DOHH2 (cell line): ENCODE data around the gene SPON1.
"Not testable (repeated sequence)": the region's sequence is repeated elsewhere in the genome, so short reads cannot be mapped to it uniquely, and the experiment has no call there.

Experiments
- H3F3A ChIP-seq: fragments of 200-600 bp; sonication (generic), shearing (Covaris generic); 2 replicates; pipeline ENCODE4 v1.6.0; 2016; ENCODE audit warnings: antibody characterized with exemption, mild to moderate bottlenecking; ENCODE audit not compliant: control insufficient read depth, insufficient read depth
- H3K27ac ChIP-seq: fragments of 200-600 bp; sonication (generic); 2 replicates; pipeline ENCODE4 v1.5.1; 2014; ENCODE audit warnings: low read depth, mild to moderate bottlenecking, low read length, moderate library complexity
- H3K27me3 ChIP-seq: fragments of 200-600 bp; sonication (generic); 2 replicates; pipeline ENCODE4 v1.6.1; 2014; ENCODE audit warnings: mild to moderate bottlenecking, low read length, mixed read lengths; ENCODE audit not compliant: control insufficient read depth
- H3K36me3 ChIP-seq: fragments of 200-600 bp; sonication (generic); 2 replicates; pipeline ENCODE4 v1.6.1; 2014; ENCODE audit warnings: mild to moderate bottlenecking, low read length, moderate library complexity, mixed read lengths; ENCODE audit not compliant: control insufficient read depth
- H3K4me1 ChIP-seq: fragments of 200-600 bp; sonication (generic); 2 replicates; pipeline ENCODE4 v1.6.1; 2014; ENCODE audit warnings: mild to moderate bottlenecking, low read length, mixed read lengths; ENCODE audit not compliant: control insufficient read depth
- H3K4me2 ChIP-seq: fragments of 200-600 bp; sonication (generic); 2 replicates; pipeline ENCODE4 v1.6.0; 2014; ENCODE audit warnings: mild to moderate bottlenecking, low read length, moderate library complexity
- H3K4me3 ChIP-seq: fragments of 200-600 bp; sonication (generic); 2 replicates; pipeline ENCODE4 v1.5.1; 2014; ENCODE audit warnings: mild to moderate bottlenecking, low read length, mixed read lengths
- H3K79me2 ChIP-seq: fragments of 200-600 bp; sonication (generic); 2 replicates; pipeline ENCODE4 v1.6.1; 2014; ENCODE audit warnings: mild to moderate bottlenecking, low read length, mixed read lengths; ENCODE audit not compliant: control insufficient read depth
- H3K9me2 ChIP-seq: fragments of 200-600 bp; sonication (generic); replicated peaks from 2 replicates; pipeline ENCODE4 v1.6.1; 2014; ENCODE audit warnings: mild to moderate bottlenecking, low read length, mixed read lengths; ENCODE audit not compliant: control insufficient read depth
- H3K9me3 ChIP-seq: fragments of 200-600 bp; sonication (generic); 2 replicates; pipeline ENCODE4 v1.6.1; 2014; ENCODE audit warnings: antibody characterized with exemption, low read length, mixed read lengths; ENCODE audit not compliant: control insufficient read depth, insufficient read depth
- H4K20me1 ChIP-seq: fragments of 200-600 bp; sonication (generic); 2 replicates; pipeline ENCODE4 v1.6.0; 2014; ENCODE audit warnings: low read depth, mild to moderate bottlenecking, antibody characterized with exemption, low read length, moderate library complexity; ENCODE audit not compliant: control insufficient read depth, insufficient read depth
- CTCF ChIP-seq: fragments of 200-600 bp; sonication (generic); IDR thresholded peaks from one replicate; pipeline ENCODE4 v1.5.1; 2014; ENCODE audit warnings: antibody characterized with exemption, mild to moderate bottlenecking, low read depth, low read length; ENCODE audit not compliant: poor library complexity, severe bottlenecking
- EZH2phosphoT487 ChIP-seq: fragments of 200-600 bp; sonication (generic); IDR thresholded peaks from 2 replicates; pipeline ENCODE4 v1.6.1; 2017; ENCODE audit warnings: borderline replicate concordance, mild to moderate bottlenecking, antibody characterized with exemption, low read length, moderate library complexity, mixed read lengths

SPON1 gene

GRCh38 chr11:13931356-13931755, 31.2 kb upstream of the SPON1 start:
- Histone ChIP-seq H3F3A (no peaks in the 10 kb centered on the region), H4K20me1 (no peaks in the 10 kb centered on the region), H3K4me1 (peaks cover 13% of the 10 kb centered on the region), H3K27me3 (no peaks in the 10 kb centered on the region), H3K9me2 (no peaks in the 10 kb centered on the region), H3K4me2 (no peak overlapping the region), H3K9me3 (no peaks in the 10 kb centered on the region), H3K79me2 (no peaks in the 10 kb centered on the region), H3K4me3 (no peak overlapping the region), H3K36me3 (no peaks in the 10 kb centered on the region), H3K27ac (no peak overlapping the region)
- TF ChIP-seq CTCF (no peak), EZH2phosphoT487 (no peak)

- H3K9me3 ChIP-seq, H3K27ac ChIP-seq, H3K9me2 ChIP-seq, H3K79me2 ChIP-seq, H3K4me3 ChIP-seq, H4K20me1 ChIP-seq, H3K4me1 ChIP-seq, H3F3A ChIP-seq, H3K4me2 ChIP-seq, H3K27me3 ChIP-seq, H3K36me3 ChIP-seq: not testable (repeated sequence)
Observed at GRCh38 chr11:13937154-13937553, 25.4 kb upstream of the SPON1 start.

GRCh38 chr11:13938829-13939228, 23.7 kb upstream of the SPON1 start:
- not testable (repeated sequence) for H3K79me2 ChIP-seq, H3K4me1 ChIP-seq, H3K9me2 ChIP-seq, H3K36me3 ChIP-seq, H3K9me3 ChIP-seq, H3F3A ChIP-seq, H3K27ac ChIP-seq, H3K27me3 ChIP-seq, H4K20me1 ChIP-seq, H3K4me3 ChIP-seq, H3K4me2 ChIP-seq

- no peak overlapping the region for H3K4me2 ChIP-seq
- H3K9me2 ChIP-seq, result no peaks in the 10 kb centered on the region
- no peak overlapping the region for H3K4me3 ChIP-seq
- no peaks in the 10 kb centered on the region for H3K36me3 ChIP-seq
- H3K4me1 ChIP-seq, result no peaks in the 10 kb centered on the region
- no peaks in the 10 kb centered on the region for H3F3A ChIP-seq
- H3K79me2 ChIP-seq, result no peaks in the 10 kb centered on the region
- H4K20me1 ChIP-seq, result no peaks in the 10 kb centered on the region
- no peak overlapping the region for H3K27ac ChIP-seq
- TF ChIP-seq CTCF (no peak), EZH2phosphoT487 (no peak)
- H3K27me3 ChIP-seq, result no peaks in the 10 kb centered on the region
- H3K9me3 ChIP-seq, result no peaks in the 10 kb centered on the region
Observed at GRCh38 chr11:13939961-13940906, 22.3 kb upstream of the SPON1 start.
